Esophagus (tissue), 2 donors: ENCODE results near the gene RCOR3. TPM values are rescaled to one million over a fixed set of nuclear protein-coding genes. Genes with fewer than 3 reads are reported as not detected.
A peak's percentile ranks its signal among the peaks of the same experiment; 100 is the strongest.
"Not testable (repeated sequence)": the region's sequence is repeated elsewhere in the genome, so short reads cannot be mapped to it uniquely, and the experiment has no call there.

ENCODE experiments used
- H3K27ac ChIP-seq, 2 donors: one replicate each; pipeline ENCODE4 v1.5.1; 2013; ENCODE audit warnings: low read depth in 2 of 2, mild to moderate bottlenecking in 2 of 2, inconsistent platforms in 1 of 2, low read length in 1 of 2, moderate library complexity in 1 of 2
- H3K27me3 ChIP-seq, 2 donors: one replicate each; pipeline ENCODE4 v1.6.1; 2013; ENCODE audit warnings: low read length in 2 of 2, control low read depth in 1 of 2, mild to moderate bottlenecking in 1 of 2; ENCODE audit not compliant: insufficient read depth in 2 of 2, control insufficient read depth in 1 of 2
- H3K36me3 ChIP-seq, 2 donors: one replicate each; pipeline ENCODE4 v1.6.1; 2013; ENCODE audit warnings: low read length in 1 of 2; ENCODE audit not compliant: control insufficient read depth in 2 of 2, insufficient read depth in 2 of 2
- H3K4me1 ChIP-seq, 2 donors: one replicate each; pipeline ENCODE4 v1.6.1; 2013; ENCODE audit warnings: low read length in 1 of 2; ENCODE audit not compliant: control insufficient read depth in 2 of 2, insufficient read depth in 2 of 2
- H3K4me3 ChIP-seq, 2 donors: one replicate each; pipeline ENCODE4 v1.5.1; 2013; ENCODE audit warnings: low read length in 2 of 2, mild to moderate bottlenecking in 2 of 2, low read depth in 1 of 2, moderate library complexity in 1 of 2
- H3K9me3 ChIP-seq, 2 donors: one replicate each; pipeline ENCODE4 v1.6.1; 2013; ENCODE audit warnings: mild to moderate bottlenecking in 2 of 2, low read depth in 1 of 2, low read length in 1 of 2, moderate library complexity in 1 of 2; ENCODE audit not compliant: control insufficient read depth in 2 of 2, insufficient read depth in 1 of 2
- WGBS, 2 donors: extraction: QIAGEN DNeasy Blood & Tissue Kit; methylation state at CpG; one replicate each; pipeline ENCODE4 v1.1.7; 2013; 5-methylcytosine and 5-hydroxymethylcytosine counted together
- polyA plus RNA-seq, 2 donors: library from polyadenylated mRNA; stranded (reverse); fragments of 200-250 nt; gene quantifications; one replicate each; pipeline ENCODE4 v1.2.3, GENCODE V29; 2013
- donor health status: healthy with polysubstance abuse.
- donor health status: Bipolar disorder and iron deficiency.

Gene RCOR3
- polyA plus RNA-seq, 2 donors: 12.4 to 20.6 TPM

DNA sequence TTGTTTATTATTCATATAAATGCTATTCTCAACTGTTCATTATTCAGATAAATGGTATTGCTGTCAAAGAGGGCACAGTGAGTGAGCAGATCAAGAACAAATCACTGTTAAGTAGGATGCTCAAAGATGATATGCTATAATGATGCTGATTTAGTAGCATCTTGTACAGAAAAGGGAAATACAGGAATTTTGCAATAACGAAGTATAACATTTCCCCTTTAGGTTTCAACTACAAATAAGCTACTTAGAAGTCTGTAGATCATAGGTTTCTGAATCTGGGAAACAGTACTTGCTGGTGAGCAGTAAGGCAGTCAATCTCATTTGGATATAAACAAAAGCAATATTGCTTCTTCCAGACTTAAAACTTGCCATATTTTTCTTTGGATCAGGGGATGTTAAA is 27.3 kb upstream of the RCOR3 start:
- WGBS, 2 donors: 57 to 61% methylated on average over 1 of the region's 1 CpG
- no peaks in the 10 kb centered on the region for H3K36me3 ChIP-seq

DNA sequence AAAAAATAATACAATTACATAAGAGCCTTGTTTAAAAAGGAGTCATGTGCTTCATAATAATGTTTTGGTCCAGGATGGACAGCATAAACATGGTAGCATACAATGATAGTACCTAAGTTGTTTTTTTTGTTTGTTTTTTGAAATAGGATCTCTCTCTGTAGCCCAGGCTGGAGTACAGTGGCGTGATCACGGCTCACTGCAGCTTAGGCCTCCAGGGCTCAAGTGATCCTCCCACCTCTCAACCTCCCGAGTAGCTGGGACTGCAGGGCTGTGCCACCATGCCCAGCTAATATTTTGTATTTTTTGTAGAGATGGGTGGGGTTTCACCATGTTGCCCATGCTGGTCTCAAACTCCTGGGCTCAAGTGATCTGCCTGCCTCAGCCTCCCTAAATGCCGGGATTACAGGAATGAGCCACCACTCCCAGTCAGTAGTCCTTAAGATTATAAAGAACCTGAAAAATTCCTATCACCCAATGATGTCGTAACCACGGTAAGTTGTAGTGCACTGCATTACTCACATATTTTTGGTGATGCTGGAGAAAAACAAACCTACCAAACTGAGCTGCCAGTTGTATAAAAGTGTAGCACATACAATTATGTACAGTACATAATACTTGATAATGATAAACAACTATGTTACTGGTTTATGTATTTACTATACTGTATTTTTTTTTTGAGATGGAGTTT is 22.4 kb upstream of the RCOR3 start:
- 85 to 86% methylated on average over 6 of the region's 6 CpGs for WGBS, 2 donors

More for the DNA sequence above, 27.3 kb upstream of the RCOR3 start:
- no peaks in the 10 kb centered on the region for H3K9me3 ChIP-seq
- H3K27ac ChIP-seq: no peak overlapping the region
- H3K4me3 ChIP-seq: no peak overlapping the region
- no peaks in the 10 kb centered on the region for H3K27me3 ChIP-seq
- no peaks in the 10 kb centered on the region for H3K4me1 ChIP-seq

DNA sequence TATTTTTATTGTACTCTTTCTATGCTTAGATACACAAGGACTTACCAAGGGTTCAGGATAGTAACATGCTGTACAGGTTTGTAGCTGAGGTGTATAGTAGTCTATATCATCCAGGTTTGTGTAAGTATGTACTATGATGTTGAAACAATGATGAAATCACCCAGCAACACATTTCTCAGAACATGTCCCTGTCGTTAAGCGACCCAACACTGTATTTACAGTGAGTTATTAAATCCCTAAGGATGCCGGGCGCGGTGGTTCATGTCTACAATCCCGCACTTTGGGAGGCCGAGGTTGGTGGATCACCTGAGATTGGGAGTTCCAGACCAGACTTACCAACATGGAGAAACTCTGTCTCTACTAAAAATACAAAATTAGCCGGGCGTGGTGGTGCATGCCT is 21.6 kb upstream of the RCOR3 start:
- Histone ChIP-seq H3K4me3 (no peak overlapping the region), H3K27ac (no peak overlapping the region), H3K9me3 (no peaks in the 10 kb centered on the region), H3K36me3 (no peaks in the 10 kb centered on the region), H3K4me1 (no peaks in the 10 kb centered on the region), H3K27me3 (no peaks in the 10 kb centered on the region)
- WGBS, 2 donors: 94 to 97% methylated on average over 9 of the region's 9 CpGs

More for the DNA sequence above, 22.4 kb upstream of the RCOR3 start:
- Histone ChIP-seq H3K4me1 (no peaks in the 10 kb centered on the region), H3K27ac (no peak overlapping the region), H3K36me3 (no peaks in the 10 kb centered on the region), H3K9me3 (no peaks in the 10 kb centered on the region), H3K27me3 (no peaks in the 10 kb centered on the region), H3K4me3 (no peak overlapping the region)

DNA sequence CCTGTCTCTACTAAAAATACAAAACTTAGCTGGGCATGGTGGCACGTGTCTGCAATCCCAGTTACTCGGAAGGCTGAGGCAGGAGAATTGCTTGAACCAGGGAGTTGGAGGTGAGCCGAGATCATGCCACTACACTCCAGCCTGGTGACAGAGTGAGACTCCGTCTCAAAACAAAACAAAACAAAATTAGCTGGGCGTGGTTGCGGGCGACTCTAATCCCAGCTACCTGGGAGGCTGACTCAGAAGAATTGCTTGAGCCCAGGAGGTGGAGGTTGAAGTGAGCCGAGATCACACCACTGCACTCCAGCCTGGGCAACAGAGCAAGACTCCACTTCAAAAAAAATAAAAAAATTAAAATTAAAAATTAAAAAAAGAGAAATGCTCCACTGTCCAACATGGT is 18.6 kb upstream of the RCOR3 start:
- 86 to 87% methylated on average over 8 of the region's 8 CpGs for WGBS, 2 donors

DNA sequence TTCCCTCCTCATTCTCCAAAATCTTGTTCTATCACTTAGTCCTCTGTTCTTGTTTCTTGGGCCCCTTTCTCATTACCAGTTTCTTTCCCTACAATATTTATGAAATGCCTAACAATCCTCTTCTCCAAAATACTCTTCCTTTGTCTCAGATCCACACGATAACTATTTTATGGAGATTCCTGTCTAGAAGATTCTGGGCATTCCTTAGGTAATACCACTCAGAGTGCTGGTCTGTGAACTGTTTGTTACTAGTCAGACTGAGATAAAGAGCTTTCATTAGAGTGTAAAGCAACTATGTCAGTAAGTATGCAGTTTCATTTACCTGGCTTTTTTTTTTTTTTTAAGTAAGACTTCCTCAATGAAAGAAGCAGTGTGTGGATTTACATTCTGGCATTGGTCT is 18.1 kb upstream of the RCOR3 start:
- WGBS, 2 donors: 87 to 92% methylated on average over 1 of the region's 1 CpG
- no peaks in the 10 kb centered on the region for H3K36me3 ChIP-seq

More for the DNA sequence above, 18.6 kb upstream of the RCOR3 start:
- not testable (repeated sequence) for H3K27me3 ChIP-seq, H3K4me1 ChIP-seq, H3K36me3 ChIP-seq, H3K4me3 ChIP-seq, H3K9me3 ChIP-seq, H3K27ac ChIP-seq

DNA sequence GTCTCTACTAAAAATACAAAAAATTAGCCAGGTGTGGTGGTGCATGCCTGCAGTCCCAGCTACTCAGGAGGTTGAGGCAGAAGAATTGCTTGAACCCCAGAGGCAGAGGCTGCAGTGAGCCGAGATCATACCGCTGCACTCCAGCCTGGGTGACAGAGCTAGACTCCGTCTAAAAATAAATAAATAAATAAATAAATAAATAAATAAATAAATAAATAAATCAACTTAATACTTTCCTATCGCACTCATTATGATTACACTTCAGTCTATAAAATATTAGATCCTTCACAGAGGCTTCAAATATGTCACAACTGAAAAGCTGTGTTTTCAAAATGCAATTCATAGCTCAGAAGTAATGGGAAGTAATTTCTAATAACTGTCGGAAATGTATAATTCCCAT is 15.5 kb upstream of the RCOR3 start:
- not testable (repeated sequence) for H3K9me3 ChIP-seq, H3K4me1 ChIP-seq, H3K4me3 ChIP-seq, H3K27ac ChIP-seq, H3K27me3 ChIP-seq, H3K36me3 ChIP-seq
- 92 to 96% methylated on average over 5 of the region's 5 CpGs for WGBS, 2 donors

More for the DNA sequence above, 18.1 kb upstream of the RCOR3 start:
- no peak overlapping the region for H3K27ac ChIP-seq
- H3K4me3 ChIP-seq: no peak overlapping the region
- H3K9me3 ChIP-seq: no peaks in the 10 kb centered on the region
- H3K27me3 ChIP-seq: no peaks in the 10 kb centered on the region
- no peaks in the 10 kb centered on the region for H3K4me1 ChIP-seq

DNA sequence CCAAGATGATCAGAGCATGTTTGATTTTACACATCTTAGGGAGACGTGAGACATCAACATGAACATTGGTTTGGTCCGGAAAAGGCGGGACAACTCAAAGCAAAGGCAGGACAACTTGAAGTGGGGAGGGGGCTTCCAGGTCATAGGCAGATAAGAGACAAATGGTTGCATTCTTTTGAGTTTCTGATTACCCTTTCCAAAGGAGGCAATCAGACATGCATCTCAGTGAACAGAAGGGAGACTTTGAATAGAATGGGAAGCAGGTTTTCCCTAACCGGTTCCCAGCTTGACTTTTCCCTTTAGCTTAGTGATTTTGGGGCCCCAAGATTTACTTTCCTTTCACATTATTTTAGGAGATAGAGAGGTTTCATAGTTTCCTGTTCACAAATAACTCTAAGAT is 12.6 kb upstream of the RCOR3 start:
- not testable (repeated sequence) for H3K4me1 ChIP-seq, H3K9me3 ChIP-seq, H3K27ac ChIP-seq, H3K36me3 ChIP-seq, H3K4me3 ChIP-seq, H3K27me3 ChIP-seq
- 77 to 81% methylated on average over 4 of the region's 4 CpGs for WGBS, 2 donors

DNA sequence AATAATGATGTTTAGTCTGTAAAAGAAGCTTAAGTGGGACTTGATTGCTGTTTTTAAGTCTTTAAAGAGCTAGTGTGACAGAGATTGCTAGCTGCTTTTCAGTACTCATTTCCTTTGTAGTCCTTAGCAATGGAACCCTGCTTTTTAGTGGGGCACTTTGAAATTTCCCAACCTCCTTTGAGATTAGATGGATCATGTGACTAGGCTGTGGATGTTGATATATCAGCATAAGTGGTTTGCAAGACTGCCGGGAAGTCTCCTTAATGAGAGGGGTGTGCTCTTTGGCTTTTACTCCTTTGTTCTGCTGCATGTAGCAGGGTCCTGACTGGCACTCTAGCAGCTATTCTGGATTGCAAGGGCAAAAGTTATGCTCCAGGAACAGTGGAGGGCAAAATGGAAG is 11.2 kb upstream of the RCOR3 start:
- 0% methylated on average over 1 of the region's 1 CpG for WGBS, 2 donors
- Histone ChIP-seq H3K27me3 (no peaks in the 10 kb centered on the region), H3K4me3 (no peak overlapping the region), H3K4me1 (no peaks in the 10 kb centered on the region), H3K27ac (no peak overlapping the region), H3K36me3 (no peaks in the 10 kb centered on the region), H3K9me3 (no peaks in the 10 kb centered on the region)

DNA sequence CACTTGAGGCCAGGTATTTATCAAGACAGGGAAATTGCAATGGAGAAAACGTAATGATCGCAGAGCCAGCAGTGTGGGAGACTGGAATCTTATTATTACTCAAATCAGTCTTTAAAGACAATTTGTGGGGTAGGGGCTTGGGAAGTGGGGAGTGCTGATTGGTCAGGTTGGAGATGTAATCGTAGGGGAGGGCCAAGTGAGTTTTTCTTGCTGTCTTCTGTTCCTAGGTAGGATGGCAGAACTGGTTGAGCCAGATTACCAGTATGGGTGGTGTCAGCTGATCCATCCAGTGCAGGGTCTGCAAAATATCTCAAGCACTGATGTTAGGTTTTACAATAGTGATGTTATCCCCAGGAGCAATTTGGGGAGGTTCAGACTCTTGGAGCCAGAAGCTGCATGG is 9.6 kb upstream of the RCOR3 start:
- H3K27ac ChIP-seq, H3K36me3 ChIP-seq, H3K27me3 ChIP-seq, H3K4me1 ChIP-seq, H3K9me3 ChIP-seq, H3K4me3 ChIP-seq: not testable (repeated sequence)
- WGBS, 2 donors: 83 to 91% methylated on average over 3 of the region's 3 CpGs

DNA sequence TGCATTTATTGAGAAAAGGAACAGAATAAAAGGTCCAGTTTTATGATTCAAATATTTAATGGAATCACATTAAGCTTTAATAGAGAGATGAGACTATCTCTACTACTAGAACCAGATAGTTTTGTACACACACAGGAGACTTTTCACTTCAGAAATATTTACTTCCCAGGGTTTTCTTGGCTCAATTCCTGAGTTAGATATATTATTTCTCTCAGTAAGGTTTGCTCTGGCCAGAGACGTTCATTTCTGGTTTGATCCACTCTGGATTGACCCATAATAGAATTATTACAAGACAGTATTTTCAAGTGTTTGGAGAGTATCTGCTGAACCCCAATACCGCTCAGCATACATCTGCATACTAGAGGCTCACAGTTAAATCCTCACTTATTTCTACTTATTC is 1.3 kb upstream of the RCOR3 start:
- WGBS, 2 donors: 7 to 11% methylated on average over 2 of the region's 2 CpGs
- Histone ChIP-seq H3K4me1 (no peaks in the 10 kb centered on the region), H3K27ac (peak overlapping the region; percentile 98 to 99), H3K9me3 (no peaks in the 10 kb centered on the region), H3K27me3 (no peaks in the 10 kb centered on the region), H3K36me3 (no peaks in the 10 kb centered on the region), H3K4me3 (peak overlapping the region; percentile 65 to 79)
